Fibroblast of lung (primary cell): ENCODE data around the gene CALM1. TPM values are rescaled to one million over a fixed set of nuclear protein-coding genes. Genes with fewer than 3 reads are reported as not detected.

Experiments
- DNase-seq, 2 donors: peaks; one replicate each; pipeline versions ENCODE4 v3.0.0 to v3.0.0-alpha.2; 2010; ENCODE audit warnings: low read depth in 2 of 2
- H2AFZ ChIP-seq: 2 replicates; pipeline ENCODE4 v1.5.1; 2012; ENCODE audit warnings: low read length, control low read depth, inconsistent platforms
- H3K27ac ChIP-seq: 2 replicates; pipeline ENCODE4 v1.5.1; 2011; ENCODE audit warnings: low read length, control low read depth; ENCODE audit not compliant: insufficient read depth
- H3K27me3 ChIP-seq: 2 replicates; pipeline ENCODE4 v1.5.1; 2011; ENCODE audit warnings: mild to moderate bottlenecking, low read length; ENCODE audit not compliant: control insufficient read depth, insufficient read depth
- H3K36me3 ChIP-seq: 2 replicates; pipeline ENCODE4 v1.5.1; 2011; ENCODE audit warnings: low read length; ENCODE audit not compliant: control insufficient read depth, insufficient read depth
- H3K4me1 ChIP-seq: 2 replicates; pipeline ENCODE4 v1.5.1; 2011; ENCODE audit warnings: low read length; ENCODE audit not compliant: control insufficient read depth, insufficient read depth; ENCODE audit errors: extremely low read depth
- H3K4me2 ChIP-seq: 2 replicates; pipeline ENCODE4 v1.5.1; 2011; ENCODE audit warnings: low read length, control low read depth; ENCODE audit not compliant: insufficient read depth; ENCODE audit errors: extremely low read depth
- H3K4me3 ChIP-seq, 4 experiments: fragments of 200-600 bp in 1 of 4; sonication (generic) in 1 of 4; replicated peaks in 1 of 4; 2 replicates each; pipeline ENCODE4 v1.5.1; 2011 to 2016; ENCODE audit warnings: low read length in 4 of 4, low read depth in 3 of 4, mild to moderate bottlenecking in 3 of 4, control low read depth in 2 of 4, inconsistent platforms in 1 of 4, mixed read lengths in 1 of 4; ENCODE audit not compliant: insufficient read depth in 1 of 4; ENCODE audit errors: control extremely low read depth in 1 of 4
- H3K79me2 ChIP-seq: 2 replicates; pipeline ENCODE4 v1.5.1; 2012; ENCODE audit warnings: mild to moderate bottlenecking, low read length, inconsistent platforms; ENCODE audit not compliant: control insufficient read depth, insufficient read depth
- H3K9ac ChIP-seq: 2 replicates; pipeline ENCODE4 v1.5.1; 2011; ENCODE audit warnings: mild to moderate bottlenecking, low read length, control low read depth; ENCODE audit not compliant: insufficient read depth
- H3K9me3 ChIP-seq: 2 replicates; pipeline ENCODE4 v1.5.1; 2012; ENCODE audit warnings: low read depth, low read length; ENCODE audit not compliant: control insufficient read depth, insufficient read depth
- H4K20me1 ChIP-seq: 2 replicates; pipeline ENCODE4 v1.5.1; 2011; ENCODE audit warnings: low read length; ENCODE audit not compliant: control insufficient read depth, insufficient read depth; ENCODE audit errors: extremely low read depth
- CTCF ChIP-seq, 2 donors: IDR thresholded peaks in 1 of 2; conservative IDR thresholded peaks in 1 of 2; 1 replicate in 1 of 2; 2 replicates in 1 of 2; pipeline ENCODE4 v1.5.1; 2011 to 2012; ENCODE audit warnings: low read length in 2 of 2, control low read depth in 1 of 2, inconsistent platforms in 1 of 2, low read depth in 1 of 2, mild to moderate bottlenecking in 1 of 2
- EZH2 ChIP-seq: IDR thresholded peaks from 2 replicates; pipeline ENCODE4 v1.5.1; 2012; ENCODE audit warnings: low read length, control low read depth, mild to moderate bottlenecking; ENCODE audit errors: missing control alignments
- polyA plus RNA-seq, 2 donors: library from polyadenylated mRNA; depleted of rRNA in 1 of 2; stranded (reverse) in 1 of 2; unstranded in 1 of 2; fragments of >200 nt; gene quantifications; 2 replicates each; pipeline ENCODE4 v1.2.1, GENCODE V29; 2011 to 2012; ENCODE audit warnings: missing spikeins in 1 of 2
- total RNA-seq: library from RNA; depleted of rRNA; stranded (reverse); fragments of >200 nt; gene quantifications from 2 replicates; pipeline ENCODE4 v1.2.1, GENCODE V29; 2014

The CALM1 gene
- total and polyA plus RNA-seq, 2 donors (not counting 1 experiment from before 2014, with no cell fraction given): 620 to 632 TPM

GRCh38 chr14:90397425-90398314, 841 bp downstream of the CALM1 start:
- TF ChIP-seq EZH2: no peak
- Histone ChIP-seq H2AFZ (no peak overlapping the region), H3K9me3 (no peaks in the 10 kb centered on the region), H3K9ac (peak overlapping the region; percentile 83), H3K27ac (peak overlapping the region; percentile 71), H3K4me3 (peak overlapping the region; percentile 83 to 94 (median 86)), H3K4me1 (peaks cover 12% of the 10 kb centered on the region), H3K36me3 (peaks cover 10% of the 10 kb centered on the region), H3K27me3 (no peaks in the 10 kb centered on the region), H4K20me1 (peaks cover 12% of the 10 kb centered on the region), H3K79me2 (peaks cover 45% of the 10 kb centered on the region), H3K4me2 (peak overlapping the region; percentile 97)
- DNase-seq: peak; percentile 37 to 51

DNA sequence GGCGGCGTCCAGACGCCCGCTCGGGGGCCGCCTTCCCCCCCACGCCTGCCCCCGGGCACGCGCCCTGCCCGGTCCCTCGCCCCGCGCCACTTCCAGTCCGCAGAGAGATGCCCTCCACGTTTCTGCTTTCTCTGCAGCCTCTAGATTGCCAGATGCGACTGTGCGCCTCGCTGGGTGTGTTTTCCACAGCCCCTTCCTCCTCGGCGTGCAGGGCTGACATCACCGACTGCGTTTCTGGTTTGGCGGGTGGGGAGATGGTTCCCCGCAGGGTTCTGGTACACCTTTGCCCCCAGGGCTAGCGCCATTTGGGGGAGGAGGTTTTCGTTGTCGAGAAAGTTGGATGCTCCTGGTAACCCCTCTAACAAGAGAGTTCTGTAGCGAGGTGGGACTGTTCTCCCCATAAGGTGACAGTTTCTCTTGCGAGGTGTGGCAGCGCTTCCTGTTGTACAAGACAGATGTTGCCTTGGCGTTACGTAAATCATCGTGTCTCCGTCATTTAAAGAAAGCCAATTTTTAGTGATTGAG, 1.5 kb downstream of the CALM1 start:
- peaks cover 49% of the 10 kb centered on the region for H3K79me2 ChIP-seq

GRCh38 chr14:90398841-90399540, 2.2 kb downstream of the CALM1 start:
- H4K20me1 ChIP-seq: peaks cover 12% of the 10 kb centered on the region
- H3K27me3 ChIP-seq: no peaks in the 10 kb centered on the region
- TF ChIP-seq CTCF (conservative IDR thresholded peaks at IDR 0.05 in 1 of 2, IDR thresholded peaks at IDR 0.05 in 1 of 2; ENCODE audit: low read depth in 1 of 2, low read length in 2 of 2): no peak
- no peak for TF ChIP-seq EZH2
- peak overlapping the region; percentile 97 for H3K4me2 ChIP-seq
- peaks cover 49% of the 10 kb centered on the region for H3K79me2 ChIP-seq
- peak overlapping the region; percentile 83 to 86 (median 86) for H3K4me3 ChIP-seq
- peaks cover 12% of the 10 kb centered on the region for H3K4me1 ChIP-seq
- H3K9ac ChIP-seq: no peak overlapping the region
- no peaks in the 10 kb centered on the region for H3K9me3 ChIP-seq
- no peak overlapping the region for H2AFZ ChIP-seq
- no peak for DNase-seq
- peak overlapping the region; percentile 71 for H3K27ac ChIP-seq
- peaks cover 14% of the 10 kb centered on the region for H3K36me3 ChIP-seq

More for the DNA sequence above, 1.5 kb downstream of the CALM1 start:
- peaks cover 12% of the 10 kb centered on the region for H4K20me1 ChIP-seq
- H3K9ac ChIP-seq: peak overlapping the region; percentile 57
- H2AFZ ChIP-seq: no peak overlapping the region
- H3K4me3 ChIP-seq: peak overlapping the region; percentile 83 to 86 (median 86)
- no peaks in the 10 kb centered on the region for H3K9me3 ChIP-seq
- peaks cover 12% of the 10 kb centered on the region for H3K4me1 ChIP-seq
- peaks cover 13% of the 10 kb centered on the region for H3K36me3 ChIP-seq
- no peaks in the 10 kb centered on the region for H3K27me3 ChIP-seq
- peak in 1 of 2 donors; percentile 33 for DNase-seq
- H3K27ac ChIP-seq: peak overlapping the region; percentile 71
- TF ChIP-seq CTCF (conservative IDR thresholded peaks at IDR 0.05 in 1 of 2, IDR thresholded peaks at IDR 0.05 in 1 of 2; ENCODE audit: low read depth in 1 of 2, low read length in 2 of 2): no peak
- no peak for TF ChIP-seq EZH2
- H3K4me2 ChIP-seq: peak overlapping the region; percentile 97
